Keratinocyte (primary cell): ENCODE results near the gene CFAP77. TPM values are rescaled to one million over a fixed set of nuclear protein-coding genes. Genes with fewer than 3 reads are reported as not detected.

Experiments used
- DNase-seq: peaks from one replicate; pipeline ENCODE4 v3.0.0-alpha.2; 2011; ENCODE audit warnings: low read depth, missing footprints, low spot score
- FAIRE-seq: peaks from 2 replicates; lab custom pipeline; 2011; peaks lifted over from hg19 to GRCh38; lab: Jason Lieb, UNC
- H2AFZ ChIP-seq: 2 replicates; pipeline ENCODE4 v1.6.0; 2012; ENCODE audit warnings: low read length, control low read depth, inconsistent platforms; ENCODE audit not compliant: control insufficient read depth
- H3K27ac ChIP-seq: 2 replicates; pipeline ENCODE4 v1.5.1; 2011; ENCODE audit warnings: low read length; ENCODE audit not compliant: control insufficient read depth, insufficient read depth
- H3K27me3 ChIP-seq: 3 replicates; pipeline ENCODE4 v1.6.0; 2011; ENCODE audit warnings: low read length; ENCODE audit not compliant: control insufficient read depth, insufficient read depth; ENCODE audit errors: extremely low read depth
- H3K36me3 ChIP-seq, 2 experiments: 2 replicates in 1 of 2; 3 replicates in 1 of 2; pipeline ENCODE4 v1.5.1; 2011; ENCODE audit warnings: low read length in 2 of 2, mild to moderate bottlenecking in 1 of 2; ENCODE audit not compliant: control insufficient read depth in 2 of 2, insufficient read depth in 2 of 2; ENCODE audit errors: extremely low read depth in 1 of 2
- H3K4me1 ChIP-seq: 3 replicates; pipeline ENCODE4 v1.5.1; 2011; ENCODE audit warnings: low read length; ENCODE audit not compliant: control insufficient read depth, insufficient read depth; ENCODE audit errors: extremely low read depth
- H3K4me2 ChIP-seq: 3 replicates; pipeline ENCODE4 v1.6.0; 2011; ENCODE audit warnings: low read depth, low read length; ENCODE audit not compliant: control insufficient read depth, insufficient read depth; ENCODE audit errors: extremely low read depth
- H3K4me3 ChIP-seq, 3 experiments: fragments of 200-600 bp in 1 of 3; sonication (generic) in 1 of 3; 2 replicates in 2 of 3; 3 replicates in 1 of 3; pipeline ENCODE4 v1.5.1; 2011 to 2016; ENCODE audit warnings: low read length in 3 of 3, mild to moderate bottlenecking in 3 of 3, control low read depth in 2 of 3, inconsistent platforms in 1 of 3, low read depth in 1 of 3, mixed read lengths in 1 of 3, mixed run types in 1 of 3, moderate library complexity in 1 of 3; ENCODE audit not compliant: control insufficient read depth in 2 of 3, insufficient read depth in 2 of 3; ENCODE audit errors: extremely low read depth in 1 of 3
- H3K79me2 ChIP-seq: 2 replicates; pipeline ENCODE4 v1.6.0; 2012; ENCODE audit warnings: low read length; ENCODE audit not compliant: control insufficient read depth, insufficient read depth
- H3K9ac ChIP-seq: 3 replicates; pipeline ENCODE4 v1.6.0; 2011; ENCODE audit warnings: low read length; ENCODE audit not compliant: control insufficient read depth, insufficient read depth; ENCODE audit errors: extremely low read depth
- H3K9me1 ChIP-seq: 3 replicates; pipeline ENCODE4 v1.6.0; 2011; ENCODE audit warnings: low read length; ENCODE audit not compliant: control insufficient read depth, insufficient read depth; ENCODE audit errors: extremely low read depth
- H3K9me3 ChIP-seq: 2 replicates; pipeline ENCODE4 v1.5.1; 2012; ENCODE audit warnings: low read depth, low read length; ENCODE audit not compliant: control insufficient read depth
- H4K20me1 ChIP-seq: 3 replicates; pipeline ENCODE4 v1.6.0; 2011; ENCODE audit warnings: low read length; ENCODE audit not compliant: control insufficient read depth, insufficient read depth; ENCODE audit errors: extremely low read depth
- CTCF ChIP-seq, 3 experiments: IDR thresholded peaks in 1 of 3; conservative IDR thresholded peaks in 1 of 3; optimal IDR thresholded peaks in 1 of 3; 2 replicates in 2 of 3; 3 replicates in 1 of 3; pipeline versions ENCODE3 to v1.5.1; 2011; ENCODE audit warnings: low read length in 3 of 3, mild to moderate bottlenecking in 3 of 3, moderate library complexity in 2 of 3, control low read depth in 1 of 3, inconsistent platforms in 1 of 3; ENCODE audit not compliant: insufficient read depth in 2 of 3; ENCODE audit errors: extremely low read depth in 1 of 3
- EZH2 ChIP-seq: IDR thresholded peaks from one replicate; pipeline ENCODE4 v1.6.1; 2012; ENCODE audit warnings: inconsistent platforms, mild to moderate bottlenecking, low read length, moderate library complexity
- dilution Hi-C: fragments of 300-500 bp; cut with MboI; formaldehyde crosslinking; loops from one replicate; pipeline ENCODE4 v1.7.0; 2020; ENCODE audit warnings: low sequenced_read_pairs; ENCODE audit not compliant: extremely low pct_ligation_motif_present
- polyA plus RNA-seq, 5 experiments: library from polyadenylated mRNA; depleted of rRNA in 3 of 5; stranded (reverse) in 3 of 5; stranded (forward) in 1 of 5; unstranded in 1 of 5; fragments of >200 nt; gene quantifications; 1 replicate in 1 of 5; 2 replicates in 3 of 5; 3 replicates in 1 of 5; pipeline versions ENCODE4 v1.2.1 to v1.2.3, GENCODE V29; 2011 to 2012; ENCODE audit warnings: missing spikeins in 2 of 5, low read depth in 1 of 5, low replicate concordance in 1 of 5

The CFAP77 gene
- polyA plus RNA-seq, 1 donor (not counting 4 experiments of a cell fraction or from before 2014, with no cell fraction given), result not detected

GRCh38 chr9:132487351-132487791 is 77.4 kb downstream of the CFAP77 start:
- no peaks in the 10 kb centered on the region for H3K9me3 ChIP-seq
- no peak overlapping the region for H3K27ac ChIP-seq
- no peak overlapping the region for H2AFZ ChIP-seq
- TF ChIP-seq EZH2 (no peak), CTCF (optimal IDR thresholded peaks at IDR 0.05 in 1 of 3, IDR thresholded peaks at IDR 0.05 in 1 of 3, conservative IDR thresholded peaks at IDR 0.05 in 1 of 3; ENCODE audit: extremely low read depth in 1 of 3, insufficient read depth in 2 of 3, low read length in 3 of 3) (no peak)
- FAIRE-seq (no peak), DNase-seq (no peak)
- no peaks in the 10 kb centered on the region for H3K9me1 ChIP-seq
- H3K4me1 ChIP-seq, result no peaks in the 10 kb centered on the region
- no peaks in the 10 kb centered on the region for H3K36me3 ChIP-seq
- peaks cover 2% of the 10 kb centered on the region for H4K20me1 ChIP-seq
- H3K4me2 ChIP-seq, result no peak overlapping the region
- no peaks in the 10 kb centered on the region for H3K79me2 ChIP-seq
- H3K4me3 ChIP-seq, result no peak overlapping the region
- H3K9ac ChIP-seq, result no peak overlapping the region
- peaks cover 58% of the 10 kb centered on the region for H3K27me3 ChIP-seq
- dilution Hi-C loops, result no loop called here

GRCh38 chr9:132487980-132488535 is 78.0 kb downstream of the CFAP77 start:
- no peak for FAIRE-seq
- Histone ChIP-seq H2AFZ (no peak overlapping the region), H3K9me3 (no peaks in the 10 kb centered on the region), H3K27me3 (peaks cover 61% of the 10 kb centered on the region), H3K36me3 (no peaks in the 10 kb centered on the region), H3K27ac (no peak overlapping the region), H3K9ac (no peak overlapping the region), H4K20me1 (peaks cover 2% of the 10 kb centered on the region), H3K9me1 (no peaks in the 10 kb centered on the region), H3K79me2 (no peaks in the 10 kb centered on the region), H3K4me3 (no peak overlapping the region), H3K4me2 (no peak overlapping the region), H3K4me1 (no peaks in the 10 kb centered on the region)
- no peak for TF ChIP-seq EZH2
- no peak for TF ChIP-seq CTCF (optimal IDR thresholded peaks at IDR 0.05 in 1 of 3, IDR thresholded peaks at IDR 0.05 in 1 of 3, conservative IDR thresholded peaks at IDR 0.05 in 1 of 3; ENCODE audit: extremely low read depth in 1 of 3, insufficient read depth in 2 of 3, low read length in 3 of 3)
- DNase-seq, result no peak
- dilution Hi-C loops, result no loop called here
